G401 (cell line): ENCODE measurements around the gene PI4KA. TPM values are rescaled to one million over a fixed set of nuclear protein-coding genes. Genes with fewer than 3 reads are reported as not detected.
A peak's percentile ranks its signal among the peaks of the same experiment; 100 is the strongest.
"Not testable (repeated sequence)": the region's sequence is repeated elsewhere in the genome, so short reads cannot be mapped to it uniquely, and the experiment has no call there.

Experiments used
- DNase-seq: peaks from one replicate; pipeline ENCODE4 v3.0.0-alpha.2; 2015; ENCODE audit warnings: low spot score
- in situ Hi-C: cut with HindIII; loops from 2 replicates; pipeline ENCODE4 v1.10.0; 2016; ENCODE audit warnings: low sequenced_read_pairs, mixed read lengths
- total RNA-seq: library from RNA; depleted of rRNA; stranded (reverse); fragments of >200 nt; shearing (Covaris generic); gene quantifications from 2 replicates; pipeline ENCODE4 v1.2.3, GENCODE V29; 2014

PI4KA gene
- total RNA-seq, 1 experiment from 2014 or later = 37.2 TPM

- DNase-seq, in situ Hi-C loops: not testable (repeated sequence)
Measured at GRCh38 chr22:20690586-20691317, 167.9 kb downstream of the PI4KA start.

- DNase-seq, in situ Hi-C loops: not testable (repeated sequence)
Measured at GRCh38 chr22:20687356-20688172, 171.0 kb downstream of the PI4KA start.

GRCh38 chr22:20685764-20686163 is 172.8 kb downstream of the PI4KA start:
- in situ Hi-C loops, DNase-seq: not testable (repeated sequence)

GRCh38 chr22:20678792-20679435 is 179.7 kb downstream of the PI4KA start:
- DNase-seq, in situ Hi-C loops: not testable (repeated sequence)

- in situ Hi-C loops = no loop called here
- DNase-seq = no peak
Measured at GRCh38 chr22:20677684-20678242, 180.8 kb downstream of the PI4KA start.

- DNase-seq, in situ Hi-C loops: not testable (repeated sequence)
Measured at GRCh38 chr22:20675613-20676012, 183.0 kb downstream of the PI4KA start.

- DNase-seq = no peak
- in situ Hi-C loops = no loop called here
Measured at GRCh38 chr22:20674998-20675397, 183.6 kb downstream of the PI4KA start.

GRCh38 chr22:20673295-20674195 is 185.1 kb downstream of the PI4KA start:
- in situ Hi-C loops = no loop called here
- no peak for DNase-seq

- in situ Hi-C loops = no loop called here
- DNase-seq = no peak
Measured at GRCh38 chr22:20672732-20673131, 185.9 kb downstream of the PI4KA start.

GRCh38 chr22:20672082-20672424 is 186.6 kb downstream of the PI4KA start:
- DNase-seq = no peak
- in situ Hi-C loops = no loop called here

GRCh38 chr22:20671409-20672081 is 187.1 kb downstream of the PI4KA start:
- no peak for DNase-seq
- in situ Hi-C loops = no loop called here

- DNase-seq = peak; percentile 13
- in situ Hi-C loops = not testable (repeated sequence)
Measured at GRCh38 chr22:20670457-20671261, 188.0 kb downstream of the PI4KA start.

GRCh38 chr22:20669884-20670283 is 188.7 kb downstream of the PI4KA start:
- DNase-seq, in situ Hi-C loops: not testable (repeated sequence)

- in situ Hi-C loops, DNase-seq: not testable (repeated sequence)
Measured at GRCh38 chr22:20669471-20669870, 189.1 kb downstream of the PI4KA start.

GRCh38 chr22:20668769-20669168 is 189.8 kb downstream of the PI4KA start:
- in situ Hi-C loops, DNase-seq: not testable (repeated sequence)

- DNase-seq, in situ Hi-C loops: not testable (repeated sequence)
Measured at GRCh38 chr22:20668226-20668625, 190.4 kb downstream of the PI4KA start.

GRCh38 chr22:20667548-20667947 is 191.1 kb downstream of the PI4KA start:
- in situ Hi-C loops = not testable (repeated sequence)

More at GRCh38 chr22:20667548-20667947, 191.1 kb downstream of the PI4KA start:
- DNase-seq = not testable (repeated sequence)
